CD14-positive monocyte (primary cell): ENCODE results near the gene PRKN. TPM values are rescaled to one million over a fixed set of nuclear protein-coding genes. Genes with fewer than 3 reads are reported as not detected.

Experiments used
- DNase-seq, 3 donors: peaks; one replicate each; pipeline ENCODE4 v3.0.0-alpha.2; 2011 to 2022
- H2AFZ ChIP-seq: 2 replicates; pipeline ENCODE4 v1.6.0; 2012; ENCODE audit warnings: mild to moderate bottlenecking, low read depth, low read length, inconsistent platforms; ENCODE audit not compliant: insufficient read depth, poor library complexity, severe bottlenecking
- H3K27ac ChIP-seq, 2 donors: 1 replicate in 1 of 2; 2 replicates in 1 of 2; pipeline ENCODE4 v1.5.1; 2012 to 2013; ENCODE audit warnings: low read length in 2 of 2, control low read depth in 1 of 2, inconsistent platforms in 1 of 2, low read depth in 1 of 2, mild to moderate bottlenecking in 1 of 2
- H3K27me3 ChIP-seq, 2 donors: one replicate each; pipeline versions ENCODE4 v1.6.0 to v1.6.1; 2011 to 2013; ENCODE audit warnings: low read length in 2 of 2; ENCODE audit not compliant: control insufficient read depth in 2 of 2, insufficient read depth in 2 of 2
- H3K36me3 ChIP-seq, 2 donors: replicated peaks in 1 of 2; 1 replicate in 1 of 2; 2 replicates in 1 of 2; pipeline versions ENCODE4 v1.5.1 to v1.6.1; 2012 to 2013; ENCODE audit warnings: low read length in 2 of 2, control low read depth in 1 of 2, inconsistent platforms in 1 of 2, mild to moderate bottlenecking in 1 of 2; ENCODE audit not compliant: insufficient read depth in 2 of 2, control insufficient read depth in 1 of 2
- H3K4me1 ChIP-seq, 2 donors: 1 replicate in 1 of 2; 2 replicates in 1 of 2; pipeline versions ENCODE4 v1.5.1 to v1.6.1; 2012 to 2013; ENCODE audit warnings: low read length in 2 of 2, control low read depth in 1 of 2, inconsistent platforms in 1 of 2, mild to moderate bottlenecking in 1 of 2, moderate library complexity in 1 of 2; ENCODE audit not compliant: insufficient read depth in 2 of 2, control insufficient read depth in 1 of 2
- H3K4me2 ChIP-seq: replicated peaks from 2 replicates; pipeline ENCODE3; 2012; ENCODE audit warnings: low read length, moderate library complexity, mild to moderate bottlenecking; ENCODE audit not compliant: poor library complexity, severe bottlenecking; ENCODE audit errors: extremely low read depth
- H3K4me3 ChIP-seq, 3 experiments: fragments of 200-600 bp in 1 of 3; sonication (generic) in 1 of 3; replicated peaks in 1 of 3; 1 replicate in 2 of 3; 2 replicates in 1 of 3; pipeline ENCODE4 v1.5.1; 2011 to 2013; ENCODE audit warnings: low read length in 3 of 3, mild to moderate bottlenecking in 3 of 3, control low read depth in 2 of 3, low read depth in 2 of 3, inconsistent platforms in 1 of 3, moderate library complexity in 1 of 3
- H3K79me2 ChIP-seq: 2 replicates; pipeline ENCODE4 v1.6.0; 2012; ENCODE audit warnings: mild to moderate bottlenecking, control low read depth, inconsistent platforms, low read length, moderate library complexity; ENCODE audit not compliant: insufficient read depth
- H3K9ac ChIP-seq: 2 replicates; pipeline ENCODE4 v1.6.0; 2017; ENCODE audit warnings: low read length, mild to moderate bottlenecking; ENCODE audit not compliant: insufficient read depth, poor library complexity, severe bottlenecking
- H3K9me3 ChIP-seq, 2 donors: replicated peaks in 1 of 2; 1 replicate in 1 of 2; 2 replicates in 1 of 2; pipeline versions ENCODE4 v1.5.1 to v1.6.1; 2012 to 2013; ENCODE audit warnings: low read length in 2 of 2, control low read depth in 1 of 2; ENCODE audit not compliant: control insufficient read depth in 1 of 2, insufficient read depth in 1 of 2
- H4K20me1 ChIP-seq: 2 replicates; pipeline ENCODE4 v1.6.0; 2012; ENCODE audit warnings: mild to moderate bottlenecking, low read length, control low read depth, moderate library complexity; ENCODE audit not compliant: insufficient read depth
- H3K27ac Mint-ChIP-seq, 7 donors: one replicate each; pipeline ENCODE4 v1.8.0; 2020; ENCODE audit warnings: mild to moderate bottlenecking in 7 of 7, mixed read lengths in 7 of 7, moderate library complexity in 6 of 7, inconsistent platforms in 2 of 7
- H3K27me3 Mint-ChIP-seq, 3 donors: one replicate each; pipeline ENCODE4 v1.8.0; 2021 to 2022; ENCODE audit warnings: low read depth in 3 of 3, mild to moderate bottlenecking in 3 of 3, mixed read lengths in 3 of 3, moderate library complexity in 3 of 3, inconsistent platforms in 1 of 3
- H3K36me3 Mint-ChIP-seq, 2 donors: one replicate each; pipeline ENCODE4 v1.8.0; 2020; ENCODE audit warnings: mixed read lengths in 2 of 2, inconsistent platforms in 1 of 2, mild to moderate bottlenecking in 1 of 2
- H3K4me1 Mint-ChIP-seq: one replicate; pipeline ENCODE4 v1.8.0; 2020; ENCODE audit warnings: mild to moderate bottlenecking, mixed read lengths
- H3K4me3 Mint-ChIP-seq, 2 donors: one replicate each; pipeline ENCODE4 v1.8.0; 2020; ENCODE audit warnings: mild to moderate bottlenecking in 2 of 2, mixed read lengths in 2 of 2, moderate library complexity in 1 of 2
- H3K9me3 Mint-ChIP-seq, 7 donors: one replicate each; pipeline ENCODE4 v1.8.0; 2020 to 2022; ENCODE audit warnings: mixed read lengths in 7 of 7, mild to moderate bottlenecking in 6 of 7, moderate library complexity in 6 of 7, inconsistent platforms in 2 of 7
- CTCF ChIP-seq: fragments of 200-600 bp; IDR thresholded peaks from one replicate; pipeline ENCODE4 v1.8.0; 2022; ENCODE audit warnings: antibody characterized with exemption, mild to moderate bottlenecking
- WGBS: methylation state at CpG from one replicate; pipeline ENCODE4 v1.1.5; 2013; ENCODE audit warnings: missing lambda C conversion rate; ENCODE audit not compliant: insufficient coverage; 5-methylcytosine and 5-hydroxymethylcytosine counted together
- intact Hi-C, 2 donors: fragments of 100-400 bp; cut with micrococcal nuclease; formaldehyde crosslinking; loops; one replicate each; pipeline versions ENCODE4 v1.15.0 to v1.15.1; 2023
- polyA plus RNA-seq, 3 donors: library from polyadenylated mRNA; depleted of rRNA in 1 of 3; unstranded in 2 of 3; stranded (reverse) in 1 of 3; fragments of 300-500 nt in 2 of 3; fragments of >200 nt in 1 of 3; fragmentation: Illumina TruSeq in 2 of 3; gene quantifications; 1 replicate in 2 of 3; 2 replicates in 1 of 3; pipeline ENCODE4 v1.2.3, GENCODE V29; 2012 to 2021

Gene PRKN
- polyA plus RNA-seq, 3 donors = 0.19 to 0.21 TPM; not detected in 1

GRCh38 chr6:161736326-161736725 lies 991.2 kb downstream of the PRKN start:
- intact Hi-C loops = no loop called here
- Mint-ChIP-seq H3K27ac (no peak overlapping the region), H3K36me3 (no peaks in the 10 kb centered on the region), H3K9me3 (peaks cover 0 to 16% (median 5%) of the 10 kb centered on the region in 7 donors), H3K4me3 (no peak overlapping the region), H3K4me1 (no peaks in the 10 kb centered on the region), H3K27me3 (peaks cover 0 to 3% (median 0%) of the 10 kb centered on the region in 3 donors)
- Histone ChIP-seq H3K9ac (no peak overlapping the region), H2AFZ (no peak overlapping the region), H3K27me3 (no peaks in the 10 kb centered on the region), H3K4me3 (no peak overlapping the region), H3K9me3 (peaks cover 1 to 6% of the 10 kb centered on the region in 2 donors), H3K4me2 (no peak overlapping the region), H3K36me3 (no peaks in the 10 kb centered on the region), H3K27ac (no peak overlapping the region), H4K20me1 (no peaks in the 10 kb centered on the region), H3K79me2 (no peaks in the 10 kb centered on the region), H3K4me1 (no peaks in the 10 kb centered on the region)
- no CpG with 5 or more reads among the region's 2 CpGs for WGBS
- no peak for DNase-seq
- TF ChIP-seq CTCF = no peak

GRCh38 chr6:161732594-161732993 lies 995.0 kb downstream of the PRKN start:
- Mint-ChIP-seq H3K36me3 (no peaks in the 10 kb centered on the region), H3K4me3 (no peak overlapping the region), H3K27ac (no peak overlapping the region), H3K4me1 (no peaks in the 10 kb centered on the region), H3K9me3 (peaks cover 0 to 10% (median 2%) of the 10 kb centered on the region in 7 donors), H3K27me3 (peaks cover 0 to 2% (median 0%) of the 10 kb centered on the region in 3 donors)
- no peaks in the 10 kb centered on the region for H4K20me1 ChIP-seq
- 100% methylated on average over 1 of the region's 3 CpGs for WGBS
- no peak overlapping the region for H2AFZ ChIP-seq
- DNase-seq = no peak
- no peaks in the 10 kb centered on the region for H3K27me3 ChIP-seq
- H3K36me3 ChIP-seq = no peaks in the 10 kb centered on the region
- H3K4me1 ChIP-seq = no peaks in the 10 kb centered on the region
- H3K9ac ChIP-seq = no peak overlapping the region
- H3K9me3 ChIP-seq = peaks cover 0 to 10% of the 10 kb centered on the region in 2 donors
- no peak overlapping the region for H3K4me3 ChIP-seq
- no peak for TF ChIP-seq CTCF
- no peak overlapping the region for H3K27ac ChIP-seq
- no peak overlapping the region for H3K4me2 ChIP-seq
- H3K79me2 ChIP-seq = no peaks in the 10 kb centered on the region
- intact Hi-C loops = no loop called here
